NCI-H526 (cell line): ENCODE measurements around the gene ST6GALNAC3.

Experiments
- DNase-seq, 2 experiments: peaks; one replicate each; lab custom pipeline; 2025; lab: John Stamatoyannopoulos, UW

Gene ST6GALNAC3

DNA sequence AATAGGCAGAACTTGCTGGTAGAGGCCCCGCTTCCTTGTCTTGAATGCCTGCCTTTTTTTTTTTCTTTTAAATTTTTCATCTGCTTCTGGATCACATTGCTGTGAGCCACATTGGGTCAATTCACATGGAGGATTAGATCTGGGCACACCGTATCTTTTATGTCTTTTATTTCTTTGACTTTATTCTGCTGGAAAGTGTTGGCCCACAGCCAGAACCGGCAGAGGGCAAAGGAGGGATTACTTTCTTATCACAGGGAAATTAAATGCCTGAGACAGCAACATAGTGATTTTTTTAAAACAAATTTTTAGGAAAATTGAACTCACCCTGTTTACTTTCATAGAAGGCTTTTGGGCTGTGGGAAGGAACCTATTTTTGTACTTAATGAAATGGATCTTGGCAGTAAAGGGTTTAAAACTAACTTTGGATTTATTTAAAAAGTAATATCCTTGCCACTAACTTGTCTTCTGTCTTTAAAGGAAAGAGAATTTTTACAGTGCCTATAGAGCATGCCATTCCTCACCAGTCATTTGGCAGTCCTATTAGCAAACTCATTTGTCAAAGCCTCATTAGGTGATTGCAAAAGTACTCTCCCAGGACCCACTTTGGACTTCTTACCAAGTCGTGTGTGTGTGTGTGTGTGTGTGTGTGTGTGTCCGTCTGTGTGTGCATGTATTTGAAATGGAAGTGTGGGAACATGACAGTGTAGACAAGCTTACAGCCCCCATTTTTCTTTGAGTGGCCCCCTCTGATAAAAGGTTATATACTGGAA lies 68.4 kb downstream of the ST6GALNAC3 start:
- DNase-seq: no peak

DNA sequence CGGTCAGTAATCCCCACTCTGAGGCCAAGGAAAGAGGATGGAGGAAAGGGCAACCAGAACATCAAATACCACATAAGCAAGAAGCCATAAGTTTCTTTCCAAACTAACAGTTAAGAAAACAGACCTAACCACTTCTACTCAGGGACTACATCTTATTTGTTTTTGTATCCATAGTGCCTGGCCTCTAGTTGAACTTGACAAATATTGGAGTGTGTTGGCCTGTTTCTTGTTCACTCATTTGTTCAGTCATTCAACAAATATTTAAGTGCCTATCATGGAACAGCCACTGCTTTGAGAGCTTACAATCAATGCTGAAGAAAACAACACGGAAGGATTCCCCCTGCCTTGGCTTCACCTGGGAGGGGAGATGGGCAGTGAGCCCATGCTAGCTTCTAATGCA lies 69.7 kb downstream of the ST6GALNAC3 start:
- DNase-seq: no peak

DNA sequence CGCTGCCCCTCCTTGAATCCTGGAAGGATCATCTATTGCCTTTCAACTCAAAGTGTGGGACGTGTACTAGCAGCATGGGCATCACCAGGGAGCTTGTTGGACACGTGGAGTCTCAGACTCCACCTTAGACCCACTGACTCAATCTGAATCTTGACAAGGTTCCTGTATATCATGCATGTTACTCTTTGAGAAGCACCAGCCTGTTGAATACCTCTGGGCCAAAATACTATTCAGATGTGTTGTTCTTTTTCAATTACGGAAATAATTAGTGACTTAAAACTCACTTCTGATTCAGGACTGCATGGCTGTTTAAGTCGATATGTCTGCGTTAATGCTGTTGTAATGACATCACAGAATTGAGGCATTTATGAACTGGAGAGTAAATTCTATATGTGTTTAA lies 70.8 kb downstream of the ST6GALNAC3 start:
- no peak for DNase-seq

DNA sequence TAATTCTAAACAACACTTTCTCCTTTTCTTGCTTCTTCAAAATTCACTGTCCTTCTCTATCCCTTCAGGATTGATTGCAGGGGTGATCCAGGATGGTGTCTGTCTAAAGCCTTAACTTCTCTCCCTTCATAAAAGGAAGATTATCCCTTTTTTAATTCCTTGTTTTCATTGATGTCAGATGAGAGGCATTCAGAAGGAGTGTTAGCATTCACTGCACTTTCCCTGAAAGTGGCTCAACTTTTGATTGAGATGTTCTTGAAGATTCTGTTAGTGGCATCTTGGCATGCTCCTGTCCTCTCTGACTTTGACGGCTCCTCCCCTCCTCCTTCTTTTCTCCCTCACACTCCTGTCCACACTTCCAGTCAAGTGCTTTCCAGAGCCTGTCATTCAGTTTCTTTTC lies 71.6 kb downstream of the ST6GALNAC3 start:
- DNase-seq: no peak

DNA sequence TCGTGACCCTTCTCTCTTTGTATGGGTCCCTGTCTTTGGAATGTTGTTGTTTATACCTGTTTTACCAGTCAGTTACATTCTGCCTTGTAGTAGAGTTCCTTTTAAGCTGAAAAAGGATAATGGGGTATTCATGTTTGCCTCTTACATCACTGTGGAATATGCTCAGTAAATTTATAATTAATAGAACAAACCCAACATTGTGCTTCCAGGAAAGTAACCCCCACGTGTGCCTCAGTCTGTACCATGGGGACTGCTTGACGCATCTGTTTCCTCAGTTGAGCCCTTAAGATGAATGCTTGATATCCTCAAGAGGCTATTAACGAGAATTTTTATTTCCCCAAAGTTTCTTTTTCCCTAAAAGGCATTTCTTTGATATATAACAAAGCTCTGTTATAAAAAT lies 73.4 kb downstream of the ST6GALNAC3 start:
- DNase-seq: no peak

DNA sequence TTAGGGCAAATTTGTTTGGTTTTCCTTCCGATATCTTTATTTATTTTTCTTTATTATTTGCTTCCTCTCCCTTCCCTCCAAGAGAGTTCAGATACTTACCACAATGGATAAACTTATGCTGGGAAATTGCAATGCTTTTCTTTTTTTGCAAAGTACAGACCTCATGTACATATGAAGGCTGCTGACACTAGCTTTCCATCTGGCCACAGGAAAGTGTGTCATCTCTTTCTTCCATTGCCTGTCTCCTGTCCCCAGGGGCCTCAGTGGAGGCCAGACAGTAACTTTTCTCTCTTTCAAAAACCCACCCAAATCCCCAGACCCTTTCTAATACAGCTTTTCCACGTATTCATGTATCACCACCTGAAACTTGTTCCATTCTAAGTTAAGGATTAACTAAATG lies 73.9 kb downstream of the ST6GALNAC3 start:
- no peak for DNase-seq

DNA sequence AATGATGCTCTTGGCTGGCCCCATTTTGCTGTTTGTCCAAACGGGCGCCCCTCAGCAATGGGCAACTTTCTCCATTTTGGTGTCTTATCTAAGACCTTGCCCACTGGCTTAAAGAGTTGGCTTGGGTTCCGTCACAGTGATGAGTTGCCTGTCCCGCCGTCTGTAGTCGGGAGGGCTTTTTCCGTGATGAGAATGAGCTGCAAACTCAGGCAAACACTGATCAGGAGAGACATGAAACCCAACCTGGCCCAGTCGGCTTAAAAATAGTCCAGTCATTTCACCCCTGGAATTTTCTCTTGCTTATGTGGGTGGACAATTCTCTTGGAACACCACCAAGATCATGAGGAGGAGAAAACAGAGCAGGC lies 79.3 kb downstream of the ST6GALNAC3 start:
- no peak for DNase-seq

DNA sequence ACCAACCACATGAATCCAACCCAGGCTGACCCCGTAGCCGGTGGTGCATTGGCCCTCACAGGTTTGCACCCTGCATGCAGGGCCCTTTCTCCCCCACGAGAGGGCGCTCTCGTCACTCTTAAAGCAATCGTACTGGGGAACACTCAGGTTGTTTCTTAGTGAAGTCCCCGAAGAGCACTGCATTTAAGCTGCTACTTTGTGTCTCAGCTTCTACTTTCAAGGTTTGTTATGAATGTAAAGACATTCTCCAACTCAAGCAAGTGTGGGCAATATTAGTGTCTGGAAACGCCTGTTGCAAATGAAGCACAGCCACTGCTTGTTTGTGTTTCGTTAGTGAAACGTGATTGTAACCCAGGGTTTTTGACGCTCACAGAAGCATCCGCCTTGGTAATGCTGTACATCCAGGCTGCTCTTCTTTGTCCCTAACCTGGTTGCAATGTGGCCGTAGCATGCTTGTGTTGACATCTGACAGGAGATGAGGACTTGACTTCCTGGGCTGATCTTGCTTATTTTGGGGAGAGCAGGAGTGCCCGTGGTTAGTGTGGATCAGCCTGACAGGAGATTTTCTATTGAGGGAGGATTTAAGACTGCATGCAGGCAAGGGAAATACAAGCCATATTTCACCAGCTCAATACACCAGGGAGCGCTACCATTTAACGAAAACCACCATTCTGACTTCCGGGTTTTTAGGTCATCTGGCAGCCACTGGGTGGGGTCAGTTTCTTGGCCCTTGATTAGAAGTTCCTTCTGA lies 79.8 kb downstream of the ST6GALNAC3 start:
- peak; percentile 77 to 89 for DNase-seq

DNA sequence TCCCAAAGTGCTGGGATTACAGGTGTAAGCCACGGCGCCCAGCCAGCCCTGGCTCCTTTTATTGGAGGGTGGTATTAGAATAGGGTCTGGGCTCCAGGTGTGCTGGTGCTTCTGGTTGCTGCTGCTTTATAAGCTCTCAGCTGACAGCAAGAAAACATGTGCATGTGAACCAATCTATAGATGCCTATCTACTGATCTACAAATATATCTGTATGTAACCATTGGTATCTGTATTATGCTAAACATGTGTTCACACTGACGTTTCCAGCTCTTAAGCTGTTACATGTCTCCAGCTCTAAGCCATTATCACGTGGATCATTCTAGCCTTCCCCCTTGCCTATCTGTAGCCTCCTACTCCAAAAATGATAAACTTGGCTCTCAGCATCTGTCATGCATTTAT lies 82.4 kb downstream of the ST6GALNAC3 start:
- DNase-seq: no peak

DNA sequence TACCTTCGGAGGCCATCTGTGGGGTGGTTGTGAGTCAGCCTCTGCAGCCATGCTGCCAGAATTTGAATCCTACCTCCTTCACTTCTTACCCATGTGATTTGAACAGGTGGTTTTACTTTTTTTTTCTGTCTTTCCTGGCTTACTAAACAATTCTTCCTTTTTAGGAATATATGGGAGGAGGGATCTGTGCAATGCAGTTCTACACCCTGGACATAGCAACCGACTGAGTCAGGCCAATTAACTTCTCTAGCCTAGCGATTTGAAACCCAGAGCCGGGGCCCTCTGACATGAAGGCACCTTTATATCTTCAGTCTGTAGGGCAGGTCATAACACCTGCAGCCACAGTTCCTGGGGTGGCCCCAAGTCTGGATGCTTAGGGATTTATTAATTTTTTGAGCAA lies 83.6 kb downstream of the ST6GALNAC3 start:
- DNase-seq: no peak

DNA sequence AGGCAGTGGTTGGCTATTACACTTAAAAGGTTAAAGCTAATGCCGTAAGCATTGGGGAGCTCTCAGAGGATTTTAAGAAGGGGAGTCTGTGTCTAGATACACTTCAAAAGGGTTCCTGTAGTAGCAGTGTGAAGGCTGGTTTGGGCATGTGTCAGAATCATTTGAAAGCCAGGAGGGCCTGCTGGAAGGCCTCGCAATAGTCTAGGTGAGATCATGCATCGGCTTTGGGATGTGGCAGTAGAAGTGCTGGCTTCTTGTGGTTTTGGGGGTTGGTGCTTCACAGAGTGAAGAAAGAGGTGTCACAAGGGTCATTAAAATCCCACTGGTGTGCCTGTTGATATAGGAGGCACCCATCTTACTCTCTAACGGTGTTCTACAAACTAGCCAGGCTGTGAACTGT lies 85.7 kb downstream of the ST6GALNAC3 start:
- no peak for DNase-seq

DNA sequence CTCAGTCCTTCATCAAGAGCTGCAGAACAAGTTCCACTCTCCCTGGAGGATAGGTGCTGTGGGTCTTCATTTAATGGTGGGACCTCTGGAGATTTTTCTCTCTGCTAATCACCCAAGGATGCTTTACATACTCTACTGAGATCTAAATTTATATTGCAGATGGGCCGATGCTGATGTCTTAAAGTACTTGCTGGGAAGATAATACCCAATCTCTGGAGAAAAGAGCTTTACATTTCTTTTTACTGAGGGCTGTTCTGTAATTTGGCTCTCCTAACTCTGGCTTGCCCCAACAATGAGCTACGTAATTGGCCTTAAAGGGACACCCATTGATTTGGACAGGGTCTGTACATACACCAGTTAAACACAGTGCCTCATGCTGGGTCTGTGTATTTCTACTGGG lies 86.9 kb downstream of the ST6GALNAC3 start:
- no peak for DNase-seq

DNA sequence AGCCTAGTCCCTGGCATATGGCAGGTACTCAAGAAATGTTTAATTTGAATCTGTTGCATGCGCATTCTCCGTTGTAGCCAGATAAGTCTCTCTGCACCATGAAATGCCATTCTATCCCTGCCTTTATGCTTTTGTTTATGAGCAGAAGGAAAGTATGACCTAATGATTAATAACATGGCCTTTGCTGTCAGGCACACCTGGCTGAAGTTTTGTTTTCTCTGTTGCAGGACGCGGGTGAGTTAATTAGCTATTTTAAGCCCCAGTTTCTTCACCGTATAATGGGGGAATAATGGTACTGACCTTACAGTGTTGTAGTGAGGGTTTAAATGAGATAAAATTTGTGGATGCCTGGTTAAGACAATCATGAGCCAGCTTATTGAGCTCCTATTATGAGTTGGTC lies 87.7 kb downstream of the ST6GALNAC3 start:
- DNase-seq: no peak

DNA sequence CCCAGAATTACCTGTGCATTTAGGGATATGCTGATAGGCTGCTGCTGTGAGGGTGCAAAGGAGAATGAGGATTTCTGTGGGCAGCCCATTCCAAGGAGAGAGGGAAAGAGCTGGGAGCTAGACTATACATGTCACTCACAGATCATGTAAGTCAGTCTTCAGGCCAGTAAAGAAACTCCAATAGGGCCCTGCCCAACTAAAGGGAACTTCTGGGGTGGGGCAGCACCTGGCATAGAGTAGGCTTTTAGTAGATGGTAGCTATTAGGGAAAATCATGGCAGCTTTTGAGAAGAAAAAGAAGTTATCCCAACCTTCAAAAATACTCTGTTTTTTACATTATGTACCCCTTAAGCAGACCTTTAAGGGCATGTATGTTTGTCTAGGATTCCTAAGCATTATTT lies 89.6 kb downstream of the ST6GALNAC3 start:
- DNase-seq: no peak

DNA sequence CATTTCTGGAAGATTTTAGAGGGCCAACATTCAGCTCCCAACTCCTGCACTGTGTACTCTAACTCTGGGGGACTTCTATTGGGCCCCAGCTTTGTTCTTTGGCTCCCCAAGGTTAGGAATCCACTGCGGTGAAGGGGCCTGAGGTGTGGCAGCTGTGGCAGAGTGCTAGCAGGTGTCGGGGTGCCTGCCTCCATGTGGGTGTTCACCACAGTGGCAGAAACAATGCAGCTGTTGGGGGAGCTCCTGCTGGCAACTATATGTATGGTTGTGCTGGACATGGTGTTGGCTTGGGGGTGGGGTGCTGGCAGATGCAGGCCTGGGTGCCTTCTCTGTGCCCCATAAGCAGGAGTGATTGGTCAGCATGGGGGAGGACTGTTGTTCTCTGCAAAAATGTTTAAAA lies 95.5 kb downstream of the ST6GALNAC3 start:
- no peak for DNase-seq

DNA sequence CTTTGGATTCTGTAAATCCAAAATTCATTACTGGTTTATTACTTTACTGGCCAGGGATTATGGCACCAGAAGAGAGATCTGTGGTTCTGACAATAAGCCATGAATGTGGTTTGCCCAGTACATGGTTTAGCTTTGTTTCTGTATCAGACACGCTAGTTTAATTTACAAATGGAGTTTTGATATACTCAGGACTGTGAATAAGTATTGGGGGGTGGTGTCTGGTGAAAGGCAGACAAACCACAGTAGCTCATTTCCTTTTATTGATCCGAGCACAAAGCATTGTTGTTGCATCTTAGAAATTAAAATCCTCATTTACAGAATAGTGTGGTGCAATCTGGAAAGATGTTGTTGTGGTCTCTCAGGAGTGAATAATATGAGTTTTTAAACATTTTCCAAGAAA lies 96.0 kb downstream of the ST6GALNAC3 start:
- DNase-seq: no peak

DNA sequence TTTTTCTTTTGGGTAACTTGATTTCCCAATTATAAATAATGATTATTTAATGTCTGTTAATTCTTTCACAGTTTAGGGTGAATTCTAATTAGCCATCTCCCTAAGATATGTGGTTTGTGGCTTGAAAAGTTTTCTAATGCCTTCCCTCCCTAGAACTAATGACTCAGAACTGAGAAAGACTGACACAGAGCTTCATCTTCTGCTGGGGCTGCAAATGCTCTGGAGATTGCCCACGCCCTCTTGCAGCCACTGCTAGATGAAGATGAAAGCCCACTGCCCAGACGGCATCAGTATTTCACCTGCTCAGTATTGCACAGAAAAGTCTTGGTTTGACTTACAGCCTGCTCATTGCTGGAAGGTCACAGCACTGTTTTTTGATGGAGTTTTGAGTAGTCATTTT lies 101.5 kb downstream of the ST6GALNAC3 start:
- DNase-seq: no peak

DNA sequence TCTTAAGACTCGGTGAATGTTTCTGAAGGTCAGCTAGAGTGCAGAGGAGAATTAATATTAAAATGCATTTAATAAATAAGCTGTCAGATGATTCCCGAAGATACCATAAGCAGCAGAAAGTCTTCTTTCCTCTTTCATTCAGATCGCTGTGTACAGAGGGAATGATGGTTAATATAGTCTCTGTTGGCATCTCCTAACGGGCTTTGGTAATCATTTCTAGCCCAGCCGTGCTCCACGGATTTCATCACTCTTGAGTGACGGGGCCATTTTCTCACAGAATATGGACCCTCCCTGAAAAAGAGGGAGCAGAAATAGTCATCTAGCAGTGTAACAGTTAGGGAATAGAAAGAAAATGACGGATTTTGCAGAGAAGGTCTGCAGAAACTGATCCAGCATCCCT lies 103.1 kb downstream of the ST6GALNAC3 start:
- DNase-seq: no peak

DNA sequence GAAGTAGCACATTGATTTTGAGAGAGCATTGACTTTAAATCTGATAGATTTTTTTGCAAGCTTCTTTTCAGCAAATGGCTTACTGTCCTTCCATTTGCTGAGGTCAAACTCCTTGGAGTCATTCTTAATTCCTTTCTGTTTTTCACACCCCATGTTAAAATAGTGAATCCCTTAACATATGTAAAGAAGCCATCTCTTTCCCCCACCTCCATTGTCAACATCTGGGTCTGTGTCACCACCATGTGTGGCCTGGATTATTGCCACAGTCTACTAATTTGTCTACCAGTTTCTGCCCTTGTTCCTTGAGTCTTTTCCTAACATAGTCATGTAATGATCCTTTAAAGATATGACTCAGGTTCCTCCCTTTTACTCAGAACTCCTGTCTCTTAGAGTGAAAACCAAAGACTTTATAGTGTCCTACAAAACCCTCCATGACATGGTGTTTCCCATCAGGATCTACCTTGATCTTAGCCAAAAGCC lies 104.7 kb downstream of the ST6GALNAC3 start:
- DNase-seq: no peak

DNA sequence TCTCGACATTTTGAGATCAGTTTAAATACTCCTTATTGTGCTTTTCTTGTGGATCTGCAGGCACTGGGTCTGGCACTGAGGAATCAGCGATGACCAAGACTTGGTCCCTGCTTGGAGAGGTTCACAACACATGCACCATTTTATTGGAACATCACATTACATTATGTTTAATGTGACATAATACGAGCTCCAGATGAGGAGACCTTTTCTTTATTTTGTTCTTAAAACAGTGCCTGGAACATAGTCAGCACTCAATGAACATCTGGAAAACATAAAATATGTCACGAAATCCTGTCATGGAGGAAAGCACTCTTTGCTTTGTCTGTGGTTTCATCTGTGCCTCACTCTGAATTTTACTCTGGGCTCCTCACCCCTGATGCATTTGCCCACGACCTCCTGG lies 110.7 kb downstream of the ST6GALNAC3 start:
- DNase-seq: no peak

DNA sequence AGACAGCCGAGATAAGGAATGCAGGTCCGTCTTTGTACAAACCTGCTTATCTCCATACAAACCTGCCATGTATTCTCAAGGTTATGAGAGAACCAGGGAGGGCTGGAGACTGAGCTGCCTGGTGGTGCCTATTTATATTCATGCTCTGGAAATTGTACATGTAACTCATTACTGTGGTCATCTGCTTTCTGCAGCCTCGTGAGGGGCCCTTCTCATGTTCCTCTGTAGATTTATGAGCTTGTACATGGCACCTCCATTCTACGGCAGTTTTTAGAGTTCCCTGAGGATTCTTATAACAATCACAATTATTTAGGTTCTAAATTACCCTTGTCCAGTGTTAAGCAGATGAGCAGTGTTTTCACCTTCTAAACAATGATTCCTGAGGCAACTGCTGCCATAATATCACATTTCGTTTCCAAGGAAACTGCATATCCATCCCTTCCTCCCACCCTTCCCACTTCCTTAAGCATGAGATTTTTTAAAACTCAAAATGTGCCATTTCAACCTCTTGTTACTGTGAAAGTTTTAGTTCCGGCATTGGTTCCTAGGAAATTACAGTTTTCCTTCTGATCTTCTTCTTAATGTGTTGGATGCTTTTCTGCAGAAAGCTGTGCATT lies 112.1 kb downstream of the ST6GALNAC3 start:
- no peak for DNase-seq

DNA sequence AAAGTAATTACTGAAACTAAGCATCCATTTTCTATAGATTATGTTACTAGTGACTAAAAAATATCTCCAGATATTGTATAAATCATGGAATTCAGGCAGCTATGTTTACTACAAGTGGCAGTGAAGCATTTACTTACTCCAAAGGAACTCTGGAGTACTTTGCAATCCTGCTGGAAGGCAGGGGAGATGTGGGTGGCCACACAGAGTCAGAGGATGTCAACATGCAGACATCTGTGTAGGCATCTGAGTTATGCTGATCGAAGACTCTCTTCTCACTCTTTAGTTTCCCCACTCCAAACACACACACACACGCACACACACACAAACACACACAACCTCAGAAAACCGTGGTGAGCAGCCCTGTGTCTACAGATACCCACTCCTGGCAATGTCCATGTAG lies 112.9 kb downstream of the ST6GALNAC3 start:
- no peak for DNase-seq

DNA sequence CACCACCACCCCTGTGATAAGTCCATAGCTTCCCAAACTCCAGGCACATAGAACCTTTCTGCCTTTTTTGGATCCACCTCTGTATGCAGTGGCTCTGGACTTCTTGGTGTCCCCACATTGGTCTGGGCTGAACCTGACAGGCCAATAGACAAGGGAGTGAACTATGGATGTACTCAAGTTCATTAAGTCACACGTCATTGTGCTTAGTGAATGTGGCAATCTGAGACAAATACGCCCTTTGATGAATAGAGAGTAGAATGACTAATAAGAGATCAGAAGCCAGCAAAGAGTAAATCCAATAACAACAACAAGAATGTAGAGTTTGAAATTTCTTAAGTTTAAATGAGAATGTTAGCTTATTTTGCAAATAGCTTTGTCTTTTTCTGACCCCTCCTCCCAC lies 114.8 kb downstream of the ST6GALNAC3 start:
- DNase-seq: no peak
